ENCODE data around the gene WDR27. TPM values are rescaled to one million over a fixed set of nuclear protein-coding genes. Genes with fewer than 3 reads are reported as not detected.

WDR27 gene
- total and polyA plus RNA-seq, 7 donors = 1.2 to 46.0 (median 20.0) TPM

DNA sequence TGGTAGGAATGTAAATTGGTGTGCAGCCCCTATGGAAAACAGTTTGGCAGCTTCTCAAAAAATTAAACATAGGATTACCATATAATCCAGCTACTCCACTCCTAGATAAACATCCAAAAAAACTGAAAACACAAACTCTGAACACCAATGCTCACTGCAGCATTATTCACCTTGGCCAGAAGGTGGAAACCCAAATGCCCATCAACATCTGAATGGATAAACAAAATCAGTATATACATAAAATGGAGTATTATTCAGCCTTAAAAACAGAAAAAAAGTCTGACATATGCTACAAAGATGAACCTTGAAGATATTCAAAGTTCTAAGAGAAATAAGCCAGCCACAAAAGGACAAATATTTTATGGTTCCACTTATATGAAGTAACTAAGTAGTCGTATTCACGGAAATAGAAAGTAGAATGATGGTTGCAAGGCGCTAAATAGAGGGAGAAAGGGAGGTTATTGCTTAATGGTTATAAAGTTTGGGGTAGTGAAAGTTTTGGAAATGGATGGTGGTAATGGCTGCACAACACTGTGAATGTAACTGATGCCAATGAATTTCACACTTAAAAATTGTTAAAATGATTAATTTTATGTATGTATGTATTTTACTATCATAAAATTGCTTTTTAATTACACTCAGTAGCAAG, 18.5 kb upstream of the WDR27 start:
- Histone ChIP-seq H3K36me3 (peaks cover 4 to 21% (median 9%) of the 10 kb centered on the region in 4 donors), H3K4me1 (peaks cover 0 to 32% (median 24%) of the 10 kb centered on the region in 4 donors), H3K9me3 (no peaks in the 10 kb centered on the region), H3K27ac (no peak overlapping the region), H3K27me3 (no peaks in the 10 kb centered on the region), H3K4me3 (no peak overlapping the region)
- intact Hi-C loops (cut with DNase I) = no loop called here
- no peak for DNase-seq
- TF ChIP-seq POLR2A (IDR thresholded peaks at IDR 0.05) = no peak
- no peak for TF ChIP-seq POLR2AphosphoS5 (IDR thresholded peaks at IDR 0.05)
- TF ChIP-seq, protein P1, sequence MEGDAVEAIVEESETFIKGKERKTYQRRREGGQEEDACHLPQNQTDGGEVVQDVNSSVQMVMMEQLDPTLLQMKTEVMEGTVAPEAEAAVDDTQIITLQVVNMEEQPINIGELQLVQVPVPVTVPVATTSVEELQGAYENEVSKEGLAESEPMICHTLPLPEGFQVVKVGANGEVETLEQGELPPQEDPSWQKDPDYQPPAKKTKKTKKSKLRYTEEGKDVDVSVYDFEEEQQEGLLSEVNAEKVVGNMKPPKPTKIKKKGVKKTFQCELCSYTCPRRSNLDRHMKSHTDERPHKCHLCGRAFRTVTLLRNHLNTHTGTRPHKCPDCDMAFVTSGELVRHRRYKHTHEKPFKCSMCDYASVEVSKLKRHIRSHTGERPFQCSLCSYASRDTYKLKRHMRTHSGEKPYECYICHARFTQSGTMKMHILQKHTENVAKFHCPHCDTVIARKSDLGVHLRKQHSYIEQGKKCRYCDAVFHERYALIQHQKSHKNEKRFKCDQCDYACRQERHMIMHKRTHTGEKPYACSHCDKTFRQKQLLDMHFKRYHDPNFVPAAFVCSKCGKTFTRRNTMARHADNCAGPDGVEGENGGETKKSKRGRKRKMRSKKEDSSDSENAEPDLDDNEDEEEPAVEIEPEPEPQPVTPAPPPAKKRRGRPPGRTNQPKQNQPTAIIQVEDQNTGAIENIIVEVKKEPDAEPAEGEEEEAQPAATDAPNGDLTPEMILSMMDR (IDR thresholded peaks at IDR 0.05) = no peak
- WGBS, 2 donors = 89 to 95% methylated on average over 3 of the region's 3 CpGs

DNA sequence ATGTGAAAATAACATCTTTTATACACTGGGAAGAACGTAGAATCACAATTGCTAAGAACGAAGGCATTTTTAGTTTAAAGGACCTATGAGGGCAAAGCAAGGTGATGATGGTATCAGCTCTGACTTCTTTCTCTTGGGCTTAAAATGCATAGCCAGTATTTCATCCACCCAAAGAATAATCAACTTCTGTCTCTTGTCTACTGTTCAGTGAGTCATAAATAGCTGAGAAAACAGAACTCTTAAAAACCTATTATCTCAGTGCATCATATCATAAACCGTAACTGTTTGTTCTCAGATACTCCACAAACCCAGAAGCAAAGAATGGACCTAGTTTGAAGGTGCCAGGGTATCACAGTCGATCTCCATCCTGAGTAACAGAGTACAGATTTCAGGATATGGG, 17.3 kb upstream of the WDR27 start:
- Histone ChIP-seq H3K9me3 (no peaks in the 10 kb centered on the region), H3K4me1 (peaks cover 0 to 28% (median 20%) of the 10 kb centered on the region in 4 donors), H3K27ac (no peak overlapping the region), H3K36me3 (peaks cover 14 to 33% (median 19%) of the 10 kb centered on the region in 4 donors), H3K27me3 (no peaks in the 10 kb centered on the region), H3K4me3 (no peak overlapping the region)
- no peak for TF ChIP-seq POLR2AphosphoS5 (IDR thresholded peaks at IDR 0.05)
- TF ChIP-seq, protein P1 (IDR thresholded peaks at IDR 0.05) = no peak
- no peak for TF ChIP-seq POLR2A (IDR thresholded peaks at IDR 0.05)
- TF ChIP-seq EP300 (IDR thresholded peaks at IDR 0.05) = no peak
- DNase-seq = no peak
- intact Hi-C loops (cut with DNase I) = no loop called here
- 84 to 92% methylated on average over 4 of the region's 4 CpGs for WGBS, 2 donors

DNA sequence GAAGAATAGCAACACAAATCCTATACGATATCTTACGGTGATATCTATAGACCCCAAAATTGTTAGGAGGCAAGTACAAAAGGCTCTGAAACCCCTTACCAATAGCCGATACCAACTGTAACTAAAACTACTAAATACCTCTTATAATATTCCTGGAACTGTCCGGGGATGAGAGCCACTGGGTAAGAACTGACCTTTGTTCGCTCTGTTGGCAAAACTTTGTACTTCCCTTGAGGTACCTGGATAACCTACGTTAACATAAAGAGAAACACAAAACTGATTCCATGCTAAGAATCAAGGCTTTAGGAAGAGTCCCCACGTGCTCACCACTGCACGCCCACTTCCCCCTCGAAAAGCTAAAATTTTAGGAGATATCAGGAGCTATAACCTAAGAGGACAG, 12.8 kb upstream of the WDR27 start:
- 90 to 95% methylated on average over 9 of the region's 9 CpGs for WGBS, 2 donors
- intact Hi-C loops (cut with DNase I) = no loop called here
- DNase-seq = no peak

DNA sequence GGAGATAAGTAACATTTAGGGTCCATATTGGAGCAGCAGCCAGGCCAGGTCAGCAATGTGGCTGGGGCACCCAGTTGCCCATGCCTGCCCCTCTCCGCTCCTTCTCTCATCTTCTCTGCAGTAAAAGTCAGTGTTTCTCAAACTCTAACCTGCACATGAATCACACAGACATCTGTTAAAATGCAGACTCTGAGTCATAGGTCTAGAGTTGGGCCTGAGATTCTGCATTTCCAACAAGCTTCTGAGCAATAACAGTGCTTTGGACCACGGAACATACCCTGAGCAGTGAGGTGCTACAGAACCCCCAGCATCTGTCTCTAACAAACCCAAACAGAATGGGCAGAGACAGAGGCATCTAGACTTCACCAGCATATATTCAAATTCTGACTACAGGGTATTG, 12.3 kb upstream of the WDR27 start:
- WGBS, 2 donors = 92 to 96% methylated on average over 2 of the region's 2 CpGs
- no peaks in the 10 kb centered on the region for H3K27me3 ChIP-seq
- DNase-seq = no peak
- H3K27ac ChIP-seq = no peak overlapping the region
- peaks cover 27 to 83% (median 35%) of the 10 kb centered on the region in 4 donors for H3K36me3 ChIP-seq
- H3K9me3 ChIP-seq = no peaks in the 10 kb centered on the region
- TF ChIP-seq, protein P1 (IDR thresholded peaks at IDR 0.05) = no peak
- TF ChIP-seq EP300 (IDR thresholded peaks at IDR 0.05) = no peak
- TF ChIP-seq POLR2AphosphoS5 (IDR thresholded peaks at IDR 0.05) = no peak
- no peak for TF ChIP-seq POLR2A (IDR thresholded peaks at IDR 0.05)
- H3K4me3 ChIP-seq = no peak overlapping the region
- intact Hi-C loops (cut with DNase I) = no loop called here
- H3K4me1 ChIP-seq = peaks cover 0 to 4% (median 0%) of the 10 kb centered on the region in 4 donors

More for the DNA sequence above, 12.8 kb upstream of the WDR27 start:
- Histone ChIP-seq H3K27me3 (no peaks in the 10 kb centered on the region), H3K27ac (no peak overlapping the region), H3K4me3 (no peak overlapping the region), H3K36me3 (peaks cover 27 to 79% (median 35%) of the 10 kb centered on the region in 4 donors), H3K9me3 (no peaks in the 10 kb centered on the region), H3K4me1 (peaks cover 0 to 4% (median 0%) of the 10 kb centered on the region in 4 donors)
- no peak for TF ChIP-seq EP300 (IDR thresholded peaks at IDR 0.05)
- TF ChIP-seq, protein P1 (IDR thresholded peaks at IDR 0.05) = no peak
- TF ChIP-seq POLR2A (IDR thresholded peaks at IDR 0.05) = no peak
- TF ChIP-seq POLR2AphosphoS5 (IDR thresholded peaks at IDR 0.05) = no peak

Data from sigmoid colon (tissue), 7 donors.